Smooth muscle cell (in vitro differentiated cells): ENCODE results near the gene SLC28A1. TPM values are rescaled to one million over a fixed set of nuclear protein-coding genes. Genes with fewer than 3 reads are reported as not detected.

ENCODE experiments used
- DNase-seq: peaks from one replicate; lab custom pipeline; 2025; ENCODE audit not compliant: unreplicated experiment; lab: John Stamatoyannopoulos, UW
- H2AFZ ChIP-seq: fragments of 200-600 bp; sonication (generic); 2 replicates; pipeline ENCODE4 v1.6.0; 2016; ENCODE audit warnings: antibody characterized with exemption, low read depth, mild to moderate bottlenecking
- H3F3A ChIP-seq: fragments of 200-600 bp; sonication (generic); 2 replicates; pipeline ENCODE4 v1.6.0; 2017; ENCODE audit warnings: antibody characterized with exemption, low read depth
- H3K27ac ChIP-seq: fragments of 200-600 bp; sonication (generic); 2 replicates; pipeline ENCODE4 v1.5.1; 2016; ENCODE audit warnings: low read depth, mild to moderate bottlenecking
- H3K27me3 ChIP-seq: fragments of 200-600 bp; sonication (generic); 2 replicates; pipeline ENCODE4 v1.6.1; 2016; ENCODE audit warnings: low read depth, mild to moderate bottlenecking
- H3K36me3 ChIP-seq: fragments of 200-600 bp; sonication (generic); 2 replicates; pipeline ENCODE4 v1.5.1; 2016; ENCODE audit warnings: low read depth
- H3K4me1 ChIP-seq: fragments of 200-600 bp; sonication (generic); 2 replicates; pipeline ENCODE4 v1.5.1; 2016; ENCODE audit warnings: low read depth
- H3K4me2 ChIP-seq: fragments of 200-600 bp; sonication (generic); 2 replicates; pipeline ENCODE4 v1.6.0; 2016; ENCODE audit warnings: mild to moderate bottlenecking
- H3K4me3 ChIP-seq: fragments of 200-600 bp; sonication (generic); 2 replicates; pipeline ENCODE4 v1.5.1; 2016; ENCODE audit warnings: mild to moderate bottlenecking
- H3K79me2 ChIP-seq: fragments of 200-600 bp; sonication (generic); 2 replicates; pipeline ENCODE4 v1.6.0; 2016; ENCODE audit warnings: low read depth, mild to moderate bottlenecking
- H3K9ac ChIP-seq: fragments of 200-600 bp; sonication (generic); 2 replicates; pipeline ENCODE4 v1.6.0; 2016; ENCODE audit warnings: low read depth
- H3K9me3 ChIP-seq: fragments of 200-600 bp; sonication (generic); replicated peaks from 2 replicates; pipeline ENCODE4 v1.5.1; 2016; ENCODE audit warnings: low read depth
- H4K20me1 ChIP-seq: fragments of 200-600 bp; sonication (generic); 2 replicates; pipeline ENCODE4 v1.6.0; 2016; ENCODE audit warnings: low read depth
- CTCF ChIP-seq: fragments of 200-600 bp; sonication (generic); IDR thresholded peaks from 2 replicates; pipeline ENCODE4 v1.5.1; 2017; ENCODE audit warnings: borderline replicate concordance, mild to moderate bottlenecking, antibody characterized with exemption; ENCODE audit not compliant: insufficient read depth, poor library complexity, severe bottlenecking
- WGBS: methylation state at CpG from one replicate; pipeline ENCODE4 v1.1.7; 2016; ENCODE audit warnings: low lambda C conversion rate; 5-methylcytosine and 5-hydroxymethylcytosine counted together
- polyA plus RNA-seq: library from polyadenylated mRNA; unstranded; fragments of >200 nt; fragmentation: Nextera tagmentation; extraction: Ambion mirVana; gene quantifications from 2 replicates; pipeline ENCODE4 v1.2.1, GENCODE V29; 2016
- total RNA-seq: library from RNA; depleted of rRNA; stranded (reverse); fragments of >200 nt; gene quantifications from 2 replicates; pipeline ENCODE4 v1.2.3, GENCODE V29; 2014

SLC28A1 gene
- total RNA-seq (not detected in 2 replicates), polyA plus RNA-seq (0.09 and 0.63 TPM in 2 replicates)

- H3K9ac ChIP-seq = no peak within 1 kb of the TSS
Observed at GRCh38 chr15:84883916-84884781, at the start of gene SLC28A1. Gene SLC28A1, plus strand, starts transcription at chr15:84884662. Its CDS starts 3,099 bp downstream, at chr15:84887761.

GRCh38 chr15:84834969-84835368, 49.5 kb upstream of the SLC28A1 start:
- H4K20me1 ChIP-seq = peaks cover 46% of the 10 kb centered on the region
- WGBS = 94% methylated on average over 4 of the region's 5 CpGs
- H3K36me3 ChIP-seq = no peaks in the 10 kb centered on the region
- no peaks in the 10 kb centered on the region for H3K27me3 ChIP-seq
- no peaks in the 10 kb centered on the region for H3K79me2 ChIP-seq
- H3K9me3 ChIP-seq = no peaks in the 10 kb centered on the region
- no peak overlapping the region for H3K27ac ChIP-seq
- TF ChIP-seq CTCF = no peak
- no peak overlapping the region for H2AFZ ChIP-seq
- DNase-seq = no peak
- H3F3A ChIP-seq = no peaks in the 10 kb centered on the region
- no peak overlapping the region for H3K4me3 ChIP-seq
- H3K9ac ChIP-seq = no peak overlapping the region
- H3K4me2 ChIP-seq = no peak overlapping the region
- H3K4me1 ChIP-seq = peaks cover 5% of the 10 kb centered on the region

More at GRCh38 chr15:84883916-84884781, at the start of gene SLC28A1:
- Histone ChIP-seq H3K4me2 (no peak within 1 kb of the TSS), H3K9me3 (no peaks in the 10 kb centered on the region), H3K27ac (no peak within 1 kb of the TSS), H3F3A (no peaks in the 10 kb centered on the region), H3K4me3 (no peak within 1 kb of the TSS), H3K79me2 (no peaks in the 10 kb centered on the region), H4K20me1 (no peaks in the 10 kb centered on the region), H3K27me3 (no peaks in the 10 kb centered on the region), H3K4me1 (no peaks in the 10 kb centered on the region), H3K36me3 (no peaks in the 10 kb centered on the region), H2AFZ (no peak within 1 kb of the TSS)
- DNase-seq = no peak
- no peak for TF ChIP-seq CTCF
- WGBS = 90% methylated on average over 11 of the region's 11 CpGs

- no peak overlapping the region for H3K9ac ChIP-seq
- 90% methylated on average over 5 of the region's 5 CpGs for WGBS
- H3K4me2 ChIP-seq = no peak overlapping the region
- no peaks in the 10 kb centered on the region for H3K79me2 ChIP-seq
- peaks cover 38% of the 10 kb centered on the region for H4K20me1 ChIP-seq
- TF ChIP-seq CTCF = no peak
- no peaks in the 10 kb centered on the region for H3F3A ChIP-seq
- no peaks in the 10 kb centered on the region for H3K36me3 ChIP-seq
- no peak overlapping the region for H3K4me3 ChIP-seq
- no peaks in the 10 kb centered on the region for H3K9me3 ChIP-seq
- no peak for DNase-seq
- H3K4me1 ChIP-seq = peaks cover 7% of the 10 kb centered on the region
- no peak overlapping the region for H2AFZ ChIP-seq
- H3K27me3 ChIP-seq = no peaks in the 10 kb centered on the region
- no peak overlapping the region for H3K27ac ChIP-seq
Observed at GRCh38 chr15:84835661-84836337, 48.7 kb upstream of the SLC28A1 start.
